IPS-15b (cell line): ENCODE data around the gene ID2.

Experiments
- H3K27me3 ChIP-seq: one replicate; pipeline ENCODE4 v1.6.1; 2013; ENCODE audit warnings: low read length; ENCODE audit not compliant: control insufficient read depth, insufficient read depth
- H3K36me3 ChIP-seq: one replicate; pipeline ENCODE4 v1.6.1; 2013; ENCODE audit warnings: low read length; ENCODE audit not compliant: control insufficient read depth, insufficient read depth
- H3K4me1 ChIP-seq: one replicate; pipeline ENCODE4 v1.6.1; 2013; ENCODE audit warnings: mild to moderate bottlenecking, low read length; ENCODE audit not compliant: control insufficient read depth, insufficient read depth
- H3K4me3 ChIP-seq: one replicate; pipeline ENCODE4 v1.5.1; 2013; ENCODE audit warnings: low read depth, low read length
- H3K9ac ChIP-seq: one replicate; pipeline ENCODE4 v1.6.1; 2013; ENCODE audit warnings: low read depth, mild to moderate bottlenecking, low read length
- H3K9me3 ChIP-seq: one replicate; pipeline ENCODE4 v1.6.1; 2013; ENCODE audit warnings: mild to moderate bottlenecking, low read length; ENCODE audit not compliant: control insufficient read depth, insufficient read depth

Gene ID2

DNA sequence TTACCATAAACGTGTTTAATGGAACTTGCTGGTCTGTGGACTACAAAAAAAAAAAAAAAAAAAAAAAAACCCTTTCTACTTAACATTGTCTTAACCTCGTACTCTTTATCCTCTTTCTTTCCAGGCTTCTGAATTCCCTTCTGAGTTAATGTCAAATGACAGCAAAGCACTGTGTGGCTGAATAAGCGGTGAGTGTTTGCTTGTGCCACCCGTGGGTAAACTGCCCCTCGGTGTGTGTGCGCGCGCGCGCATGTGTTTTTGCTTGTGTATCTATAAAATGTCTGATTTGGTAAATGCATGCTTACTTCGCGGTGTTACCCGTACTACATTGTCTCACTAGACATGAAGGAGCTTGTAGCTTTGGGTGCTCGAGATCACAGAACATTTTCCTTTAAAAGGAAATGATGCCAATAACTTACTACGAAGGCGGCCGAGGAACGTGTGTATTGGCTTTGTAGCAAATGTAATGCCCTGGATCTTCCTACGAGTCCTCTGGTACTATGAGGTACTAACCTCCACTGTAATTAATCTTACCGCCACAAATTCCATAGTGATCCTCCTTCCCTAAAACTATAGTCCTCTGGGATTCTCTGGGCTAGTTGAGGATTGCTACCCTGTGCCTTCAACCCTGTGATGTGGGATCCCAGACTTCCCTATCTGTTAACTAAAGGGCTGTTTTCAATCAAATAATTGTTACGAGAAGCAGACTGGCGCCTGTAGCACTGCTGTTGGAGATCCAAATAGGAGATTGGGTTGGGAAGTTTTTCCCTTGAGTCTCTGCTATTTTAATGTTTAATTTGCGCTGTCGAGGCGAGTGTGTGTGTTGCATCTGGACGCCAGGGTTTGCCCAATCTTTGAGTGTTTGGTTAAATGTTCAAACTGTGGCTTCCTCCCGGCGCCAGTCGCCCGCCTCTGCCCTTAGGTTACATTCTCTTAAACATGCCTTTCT, 1.1 kb downstream of the ID2 start:
- Histone ChIP-seq H3K9me3 (no peaks in the 10 kb centered on the region), H3K36me3 (no peaks in the 10 kb centered on the region), H3K27me3 (peaks cover 39% of the 10 kb centered on the region), H3K4me1 (peaks cover 16% of the 10 kb centered on the region), H3K4me3 (peak overlapping the region; percentile 90), H3K9ac (no peak overlapping the region)

DNA sequence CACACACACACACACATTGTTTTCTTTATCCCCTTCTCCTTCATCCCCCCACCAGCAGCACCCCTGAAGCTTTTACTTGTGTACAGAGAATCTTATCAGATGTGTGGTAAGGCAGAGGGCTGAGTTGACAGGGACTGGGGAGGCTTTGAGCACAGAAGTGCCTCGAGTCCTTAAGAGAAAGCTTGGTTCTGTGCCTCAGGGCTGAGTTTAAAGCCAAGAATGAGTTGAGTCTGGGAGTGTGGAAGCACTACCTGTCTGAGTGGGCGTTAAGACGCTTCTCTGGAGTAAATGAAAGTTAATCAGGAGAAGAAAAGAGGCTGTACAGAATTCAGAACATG, 2.7 kb downstream of the ID2 start:
- Histone ChIP-seq H3K4me3 (peak overlapping the region; percentile 52), H3K9me3 (no peaks in the 10 kb centered on the region), H3K36me3 (no peaks in the 10 kb centered on the region), H3K4me1 (peaks cover 15% of the 10 kb centered on the region), H3K9ac (no peak overlapping the region), H3K27me3 (peaks cover 35% of the 10 kb centered on the region)

DNA sequence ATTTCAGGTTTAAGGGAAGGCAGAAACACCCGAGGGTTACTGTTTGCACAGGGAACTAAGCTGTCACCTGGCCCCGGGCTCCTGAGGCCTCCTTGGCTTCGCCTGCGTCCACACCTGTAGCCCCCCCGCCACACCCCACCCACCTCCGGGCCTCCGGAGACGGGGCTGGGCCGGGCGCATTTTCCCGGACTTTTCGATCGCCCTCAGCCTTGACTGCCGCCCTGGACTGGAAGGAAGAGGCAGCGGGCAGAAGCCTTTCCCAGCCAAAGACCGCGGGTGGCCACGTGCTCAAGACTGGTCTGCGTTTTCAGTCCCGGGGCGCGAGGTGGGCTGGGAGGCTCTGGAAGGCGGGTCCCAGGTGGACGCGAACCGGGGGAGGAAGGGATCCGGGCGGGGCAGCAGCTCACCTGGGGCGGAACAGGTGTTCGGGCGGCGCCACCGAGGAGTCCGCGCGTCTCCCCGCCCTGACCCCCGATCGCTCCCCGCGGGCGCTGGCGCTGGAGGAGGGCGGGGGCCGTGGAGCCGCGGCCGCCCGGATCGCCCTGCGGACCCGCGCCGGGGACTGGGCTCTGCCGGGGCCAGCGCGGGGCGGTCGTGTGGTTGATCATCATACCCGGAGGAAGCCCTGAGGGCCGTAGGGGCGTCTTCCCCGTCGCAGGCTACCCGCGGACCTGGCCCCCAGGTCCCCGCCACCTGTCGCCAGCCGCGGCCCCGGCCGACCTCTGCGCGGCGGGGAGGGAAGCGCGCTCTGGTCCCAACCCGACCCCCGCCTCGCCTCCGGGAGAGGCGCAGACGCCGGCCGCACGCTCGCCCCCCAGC, 3.2 kb downstream of the ID2 start:
- no peak overlapping the region for H3K9ac ChIP-seq
- H3K36me3 ChIP-seq = no peaks in the 10 kb centered on the region
- H3K4me1 ChIP-seq = peaks cover 9% of the 10 kb centered on the region
- peak overlapping the region; percentile 52 for H3K4me3 ChIP-seq
- H3K27me3 ChIP-seq = peaks cover 30% of the 10 kb centered on the region
- H3K9me3 ChIP-seq = no peaks in the 10 kb centered on the region

DNA sequence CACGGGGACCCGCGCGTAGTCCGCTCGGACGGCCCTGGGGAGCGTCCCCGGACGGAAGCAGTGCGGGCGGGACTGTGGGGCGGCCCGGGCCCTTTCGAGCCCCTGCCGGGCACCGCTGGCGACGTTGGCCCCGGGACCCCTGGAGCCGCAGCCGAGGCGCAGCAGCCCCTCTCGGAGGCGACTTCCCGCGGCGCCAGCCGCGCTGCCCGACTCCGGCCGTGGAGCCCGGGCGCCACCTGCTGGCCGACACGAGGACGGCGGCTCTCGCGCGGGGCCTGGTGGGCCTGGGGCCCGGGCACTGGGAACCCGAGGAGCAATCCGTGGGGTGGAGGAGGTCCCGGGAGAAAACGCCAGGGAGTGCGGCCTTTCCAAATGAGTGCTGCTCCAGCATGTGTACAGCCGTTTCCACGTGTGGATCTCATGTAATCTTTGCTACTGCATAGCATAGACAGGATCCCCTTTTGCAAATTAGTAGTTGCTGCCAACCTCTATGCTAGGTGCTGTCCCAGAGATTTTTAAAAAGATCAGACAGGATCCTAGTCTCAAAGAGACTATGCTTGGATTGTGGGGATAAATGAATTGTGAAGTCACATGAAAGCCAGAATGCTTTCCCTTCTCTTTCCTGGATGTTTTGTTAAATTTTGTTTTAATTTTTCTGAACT, 4.0 kb downstream of the ID2 start:
- Histone ChIP-seq H3K9me3 (no peaks in the 10 kb centered on the region), H3K4me1 (peaks cover 6% of the 10 kb centered on the region), H3K36me3 (no peaks in the 10 kb centered on the region), H3K9ac (no peak overlapping the region), H3K4me3 (peak overlapping the region; percentile 52), H3K27me3 (peaks cover 26% of the 10 kb centered on the region)

GRCh38 chr2:8691859-8692437, 10.1 kb downstream of the ID2 start:
- H3K4me3 ChIP-seq = no peak overlapping the region
- H3K9ac ChIP-seq = no peak overlapping the region
- H3K4me1 ChIP-seq = peaks cover 4% of the 10 kb centered on the region
- H3K36me3 ChIP-seq = no peaks in the 10 kb centered on the region
- H3K9me3 ChIP-seq = no peaks in the 10 kb centered on the region
- H3K27me3 ChIP-seq = peaks cover 5% of the 10 kb centered on the region

GRCh38 chr2:8692783-8693156, 10.9 kb downstream of the ID2 start:
- H3K36me3 ChIP-seq = no peaks in the 10 kb centered on the region
- no peak overlapping the region for H3K9ac ChIP-seq
- peaks cover 7% of the 10 kb centered on the region for H3K27me3 ChIP-seq
- H3K4me1 ChIP-seq = peaks cover 4% of the 10 kb centered on the region
- H3K4me3 ChIP-seq = peak overlapping the region; percentile 37
- H3K9me3 ChIP-seq = no peaks in the 10 kb centered on the region

- peak overlapping the region; percentile 37 for H3K4me3 ChIP-seq
- H3K4me1 ChIP-seq = peaks cover 4% of the 10 kb centered on the region
- H3K9ac ChIP-seq = no peak overlapping the region
- no peaks in the 10 kb centered on the region for H3K36me3 ChIP-seq
- H3K9me3 ChIP-seq = no peaks in the 10 kb centered on the region
- H3K27me3 ChIP-seq = peaks cover 7% of the 10 kb centered on the region
Observed at GRCh38 chr2:8693157-8693821, 11.4 kb downstream of the ID2 start.

GRCh38 chr2:8694737-8695136, 12.9 kb downstream of the ID2 start:
- no peaks in the 10 kb centered on the region for H3K9me3 ChIP-seq

GRCh38 chr2:8697190-8697589, 15.3 kb downstream of the ID2 start:
- Histone ChIP-seq H3K4me1 (peaks cover 4% of the 10 kb centered on the region), H3K4me3 (no peak overlapping the region), H3K27me3 (peaks cover 9% of the 10 kb centered on the region), H3K9me3 (no peaks in the 10 kb centered on the region), H3K9ac (no peak overlapping the region), H3K36me3 (no peaks in the 10 kb centered on the region)

More at GRCh38 chr2:8694737-8695136, 12.9 kb downstream of the ID2 start:
- Histone ChIP-seq H3K4me3 (no peak overlapping the region), H3K27me3 (peaks cover 7% of the 10 kb centered on the region), H3K9ac (no peak overlapping the region), H3K36me3 (no peaks in the 10 kb centered on the region), H3K4me1 (peaks cover 4% of the 10 kb centered on the region)

DNA sequence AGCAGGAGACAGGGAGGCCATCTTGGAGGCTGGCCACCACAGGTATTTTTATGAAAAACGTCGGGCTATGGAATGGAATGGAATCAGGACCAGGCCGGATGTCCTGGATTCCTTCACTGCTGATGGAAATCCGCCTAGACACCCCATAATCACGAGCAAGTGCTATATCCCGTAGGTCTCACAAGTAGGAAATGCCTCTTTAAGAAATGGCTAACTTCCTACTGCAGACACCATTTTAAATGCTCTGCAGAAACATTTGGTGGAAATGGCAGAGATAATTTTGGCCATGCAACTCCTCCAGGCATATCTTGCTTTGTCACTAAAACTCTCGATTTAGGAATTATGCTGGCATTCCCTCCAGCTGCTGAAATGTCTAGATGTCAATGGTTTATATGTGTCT, 18.0 kb downstream of the ID2 start:
- peaks cover 5% of the 10 kb centered on the region for H3K27me3 ChIP-seq
- no peak overlapping the region for H3K9ac ChIP-seq
- H3K4me1 ChIP-seq = no peaks in the 10 kb centered on the region
- no peak overlapping the region for H3K4me3 ChIP-seq
- H3K9me3 ChIP-seq = no peaks in the 10 kb centered on the region
- H3K36me3 ChIP-seq = no peaks in the 10 kb centered on the region
